ENCODE measurements around the gene HM13. TPM values are rescaled to one million over a fixed set of nuclear protein-coding genes. Genes with fewer than 3 reads are reported as not detected.

Gene HM13
- total and polyA plus RNA-seq, 2 of the 13 experiments (the other 11 are each of a cell fraction or from before 2014, with no cell fraction given), result 118 to 243 TPM

- TF ChIP-seq ZNF749 (CRISPR knock-in tag; IDR thresholded peaks at IDR 0.05; ENCODE audit: borderline replicate concordance) (peak; percentile 100), PAXIP1 (CRISPR knock-in tag; conservative IDR thresholded peaks at IDR 0.05) (peak; percentile 100), ASH2L (IDR thresholded peaks at IDR 0.05; ENCODE audit: insufficient read length, low read depth, low read length) (peak; percentile 94), CEBPB (IDR thresholded peaks at IDR 0.05; ENCODE audit: borderline replicate concordance, low read depth, low read length) (peak; percentile 98), NR2F2 (IDR thresholded peaks at IDR 0.05; ENCODE audit: borderline replicate concordance, low read depth) (no peak), BRCA1 (CRISPR knock-in tag; IDR thresholded peaks at IDR 0.05) (peak; percentile 90), ZBTB10 (CRISPR knock-in tag; IDR thresholded peaks at IDR 0.05; ENCODE audit: borderline replicate concordance) (peak; percentile 84; the same call in 1 of the 2 replicates), ZNF672 (CRISPR knock-in tag; IDR thresholded peaks at IDR 0.05) (no peak), SNAPC2 (CRISPR knock-in tag; IDR thresholded peaks at IDR 0.05) (peak; percentile 95; the same call in 1 of the 2 replicates), PHF5A (CRISPR knock-in tag; IDR thresholded peaks at IDR 0.05; ENCODE audit: low read depth, unreplicated experiment) (peak; percentile 100), ZNF333 (CRISPR knock-in tag; IDR thresholded peaks at IDR 0.05; ENCODE audit: borderline replicate concordance) (no peak; the same call in 1 of the 2 replicates), MIXL1 (CRISPR knock-in tag; IDR thresholded peaks at IDR 0.05) (peak; percentile 99), ZNF317 (CRISPR knock-in tag; IDR thresholded peaks at IDR 0.05) (no peak; the same call in none of the 2 replicates), ZNF879 (CRISPR knock-in tag; IDR thresholded peaks at IDR 0.05) (no peak), ZSCAN21 (CRISPR knock-in tag; IDR thresholded peaks at IDR 0.05; ENCODE audit: borderline replicate concordance) (peak; percentile 98), ZNF205 (CRISPR knock-in tag; IDR thresholded peaks at IDR 0.05) (peak; percentile 98), ZNF563 (CRISPR knock-in tag; IDR thresholded peaks at IDR 0.05) (peak; percentile 99), HOXA5 (CRISPR knock-in tag; IDR thresholded peaks at IDR 0.05) (peak; percentile 98), GATAD1 (CRISPR knock-in tag; IDR thresholded peaks at IDR 0.05) (peak; percentile 83), MBNL3 (CRISPR knock-in tag; conservative IDR thresholded peaks at IDR 0.05) (no peak), ZBTB42 (CRISPR knock-in tag; IDR thresholded peaks at IDR 0.05) (peak; percentile 99)
- TF ChIP-seq, protein P1, sequence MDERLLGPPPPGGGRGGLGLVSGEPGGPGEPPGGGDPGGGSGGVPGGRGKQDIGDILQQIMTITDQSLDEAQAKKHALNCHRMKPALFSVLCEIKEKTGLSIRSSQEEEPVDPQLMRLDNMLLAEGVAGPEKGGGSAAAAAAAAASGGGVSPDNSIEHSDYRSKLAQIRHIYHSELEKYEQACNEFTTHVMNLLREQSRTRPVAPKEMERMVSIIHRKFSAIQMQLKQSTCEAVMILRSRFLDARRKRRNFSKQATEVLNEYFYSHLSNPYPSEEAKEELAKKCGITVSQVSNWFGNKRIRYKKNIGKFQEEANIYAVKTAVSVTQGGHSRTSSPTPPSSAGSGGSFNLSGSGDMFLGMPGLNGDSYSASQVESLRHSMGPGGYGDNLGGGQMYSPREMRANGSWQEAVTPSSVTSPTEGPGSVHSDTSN (CRISPR knock-in tag; IDR thresholded peaks at IDR 0.05), result peak; percentile 54; the same call in 1 of the 2 replicates
- TF ChIP-seq, protein P2, sequence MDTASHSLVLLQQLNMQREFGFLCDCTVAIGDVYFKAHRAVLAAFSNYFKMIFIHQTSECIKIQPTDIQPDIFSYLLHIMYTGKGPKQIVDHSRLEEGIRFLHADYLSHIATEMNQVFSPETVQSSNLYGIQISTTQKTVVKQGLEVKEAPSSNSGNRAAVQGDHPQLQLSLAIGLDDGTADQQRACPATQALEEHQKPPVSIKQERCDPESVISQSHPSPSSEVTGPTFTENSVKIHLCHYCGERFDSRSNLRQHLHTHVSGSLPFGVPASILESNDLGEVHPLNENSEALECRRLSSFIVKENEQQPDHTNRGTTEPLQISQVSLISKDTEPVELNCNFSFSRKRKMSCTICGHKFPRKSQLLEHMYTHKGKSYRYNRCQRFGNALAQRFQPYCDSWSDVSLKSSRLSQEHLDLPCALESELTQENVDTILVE (CRISPR knock-in tag; IDR thresholded peaks at IDR 0.05), result peak; percentile 99; the same call in 1 of the 2 replicates
Measured at GRCh38 chr20:31608251-31608945, 94.2 kb downstream of the HM13 start (continued).

All from HepG2 (cell line).